GM19328 (cell line): ENCODE results near the gene LMAN1L.

ENCODE experiments used
- ATAC-seq: cut with Tn5 transposase; IDR thresholded peaks from one replicate; pipeline ENCODE4 v1.9.1; 2021; ENCODE audit warnings: mild to moderate bottlenecking, moderate library complexity; ENCODE audit not compliant: unreplicated experiment

LMAN1L gene

DNA sequence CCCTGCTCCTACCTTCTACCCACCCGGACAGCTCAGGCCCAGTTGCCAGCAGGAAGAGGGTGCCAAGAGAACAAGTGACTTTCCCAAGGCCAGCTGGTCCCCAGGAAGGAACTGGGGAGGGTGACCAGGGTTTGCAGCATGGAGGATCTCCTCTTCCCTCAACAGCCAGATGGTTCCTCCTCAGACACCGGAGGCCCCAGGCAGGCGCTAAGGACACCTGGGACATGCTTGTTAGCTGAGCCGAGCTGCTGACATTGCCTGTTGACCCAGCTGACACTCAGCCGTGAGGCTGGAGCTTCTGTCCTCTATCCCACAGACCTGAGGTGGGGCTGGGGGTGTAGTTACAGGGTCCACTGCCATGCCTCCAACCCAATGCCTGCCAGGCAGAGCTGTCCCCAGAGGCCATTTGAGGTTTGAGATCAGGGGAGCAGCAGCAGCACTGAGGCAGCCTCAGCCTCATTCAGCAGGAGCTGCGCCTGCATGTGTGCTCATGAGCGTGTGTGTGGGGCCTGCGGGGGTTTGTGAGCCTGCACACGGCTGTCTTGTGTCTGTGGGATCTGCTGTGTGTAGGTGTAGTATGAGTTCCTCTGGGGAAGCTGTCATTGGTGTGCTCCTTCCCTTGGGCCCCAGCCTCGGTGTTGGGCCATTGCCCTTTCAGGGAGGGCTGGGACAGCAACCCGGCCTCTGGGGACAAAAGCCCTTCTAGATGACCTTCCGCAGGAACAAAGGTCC lies 20.9 kb downstream of the LMAN1L start:
- ATAC-seq = no peak

- no peak for ATAC-seq
Measured at GRCh38 chr15:74835312-74835823, 22.7 kb downstream of the LMAN1L start.

DNA sequence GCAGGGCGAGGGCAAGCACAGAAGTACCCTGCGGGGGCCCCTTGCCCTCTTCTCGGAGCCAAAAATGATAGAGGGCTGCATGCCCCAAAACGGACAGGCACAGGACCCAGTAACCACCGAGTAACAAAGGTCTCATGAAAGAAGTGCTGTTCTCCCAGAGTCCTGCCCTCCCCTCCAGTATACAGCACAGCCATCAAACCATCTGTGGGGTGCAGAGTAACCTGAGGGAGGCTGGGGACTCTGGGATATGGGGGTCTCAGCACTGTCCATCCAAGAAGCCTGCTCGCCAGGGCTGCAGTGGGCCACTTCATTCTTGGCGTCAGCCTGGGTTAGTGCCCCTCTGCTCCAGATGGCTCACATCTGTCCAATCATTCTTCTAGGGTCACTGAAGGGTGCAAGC lies 24.2 kb downstream of the LMAN1L start:
- ATAC-seq = no peak

- no peak for ATAC-seq
Measured at GRCh38 chr15:74837482-74838136, 25.0 kb downstream of the LMAN1L start.

DNA sequence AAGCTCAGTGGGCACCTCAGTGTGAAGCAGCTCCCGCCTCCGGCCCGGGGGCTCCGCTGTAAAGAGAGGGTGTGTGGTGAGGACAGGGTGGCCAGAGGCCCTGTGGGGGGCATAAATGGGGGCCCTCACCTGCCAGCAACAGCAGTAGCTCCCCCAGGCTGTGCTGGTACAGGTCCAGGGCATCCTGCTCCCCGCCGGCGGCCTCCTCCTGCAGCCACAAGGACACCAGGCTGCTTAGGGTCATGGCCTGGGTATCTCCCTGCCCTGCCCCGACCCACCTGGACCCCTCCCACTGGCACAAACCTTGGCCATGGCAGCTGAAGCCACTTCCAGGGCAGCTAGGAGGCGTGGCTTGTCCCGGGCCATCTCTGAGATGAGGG lies 25.5 kb downstream of the LMAN1L start:
- ATAC-seq = no peak

GRCh38 chr15:74838746-74839525 lies 26.3 kb downstream of the LMAN1L start:
- ATAC-seq = no peak

DNA sequence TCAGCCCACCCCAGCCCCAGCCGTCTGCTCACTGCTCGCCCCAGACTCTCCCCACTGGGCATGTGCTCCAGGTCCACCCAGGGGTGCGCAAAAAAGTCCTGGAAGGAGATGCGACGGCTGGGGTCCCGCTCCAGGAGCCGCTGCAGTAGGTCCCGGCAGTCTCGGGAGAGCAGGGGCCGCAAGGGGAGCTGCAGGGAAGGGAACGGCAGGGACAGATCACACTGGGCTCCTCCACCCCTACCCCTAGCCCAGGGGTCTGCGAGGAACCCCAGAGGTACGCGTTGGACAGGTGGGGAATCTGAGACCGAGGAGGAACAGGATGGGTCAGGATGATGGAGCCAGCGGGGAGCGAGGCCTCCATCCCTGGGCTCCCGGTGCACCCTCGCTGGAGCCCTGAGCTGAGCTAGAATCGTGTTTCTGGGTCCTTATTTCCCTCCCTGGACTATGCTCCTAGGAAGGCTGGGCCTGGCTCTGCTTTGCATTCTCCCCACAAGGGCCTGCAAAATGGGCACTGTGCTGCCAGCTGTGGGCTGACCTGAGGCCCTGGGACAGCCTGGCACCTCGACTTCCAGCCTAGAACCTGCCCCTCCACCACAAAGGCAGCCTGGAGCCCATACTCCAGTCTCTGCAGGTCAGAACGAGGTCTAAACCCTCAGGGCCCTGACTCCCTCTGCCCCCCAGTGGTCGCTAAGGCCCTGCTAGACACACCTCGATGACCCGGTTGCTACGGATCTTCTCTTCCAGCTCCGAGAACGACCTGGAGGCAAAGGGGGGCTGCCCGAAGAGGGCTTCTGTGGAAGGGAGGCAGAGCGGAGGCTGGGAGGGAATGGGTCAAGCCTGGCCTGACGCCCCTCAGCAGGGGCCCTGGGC lies 27.1 kb downstream of the LMAN1L start:
- ATAC-seq = no peak

GRCh38 chr15:74840851-74841775 lies 28.5 kb downstream of the LMAN1L start:
- no peak for ATAC-seq

- ATAC-seq = no peak
Measured at GRCh38 chr15:74841891-74842373, 29.3 kb downstream of the LMAN1L start.

DNA sequence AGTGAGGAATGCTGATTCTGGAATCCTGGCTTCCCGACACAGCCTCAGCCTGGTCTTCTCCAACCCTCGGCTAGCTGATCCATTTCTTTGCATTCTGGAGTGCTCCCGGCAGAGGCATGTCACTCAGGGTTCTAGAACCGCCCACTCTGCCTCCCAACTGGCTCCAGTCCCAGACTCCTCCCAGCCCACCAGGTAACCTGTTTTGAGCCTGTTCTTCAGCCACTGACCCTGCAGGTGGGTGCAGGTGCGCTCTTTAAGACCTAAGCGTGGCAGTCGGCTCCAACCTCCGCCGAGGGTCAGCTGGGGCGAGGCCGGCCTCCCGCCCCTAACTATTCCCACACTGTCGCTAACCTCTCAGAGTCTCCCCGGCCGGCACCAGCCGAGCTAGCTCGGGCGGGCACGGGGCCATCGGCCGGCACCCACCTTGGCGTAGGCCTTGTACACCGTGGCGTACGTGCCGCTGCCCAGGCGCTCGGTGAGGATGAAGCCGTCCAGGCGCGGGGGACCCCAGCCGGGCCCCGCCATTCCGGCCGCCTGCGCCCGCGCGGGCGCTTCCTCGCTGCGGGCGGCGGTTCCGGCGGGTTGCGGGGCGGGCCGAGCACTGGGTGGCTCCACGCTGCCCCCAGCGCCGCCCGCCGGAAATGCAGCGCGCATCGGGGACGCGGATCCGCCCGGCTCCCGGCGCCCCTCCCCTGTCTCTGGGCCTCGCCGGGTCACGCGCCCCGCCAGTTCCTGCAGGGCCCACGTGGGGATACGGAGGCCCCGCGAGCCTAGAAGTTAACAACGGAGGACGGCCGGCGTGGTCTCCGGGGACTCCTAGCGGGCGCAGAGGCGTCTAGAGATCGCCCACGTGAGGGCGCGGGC lies 30.2 kb downstream of the LMAN1L start, which contains the start of gene ULK3:
TSS of gene ULK3 (minus strand) at position 576 of the 864 bp plus-strand sequence. CDS start at position 525, 51 bp downstream.
- peak; percentile 82 for ATAC-seq

GRCh38 chr15:74843445-74843828 lies 30.8 kb downstream of the LMAN1L start:
- no peak for ATAC-seq

GRCh38 chr15:74843891-74844299 lies 31.3 kb downstream of the LMAN1L start:
- ATAC-seq = no peak

DNA sequence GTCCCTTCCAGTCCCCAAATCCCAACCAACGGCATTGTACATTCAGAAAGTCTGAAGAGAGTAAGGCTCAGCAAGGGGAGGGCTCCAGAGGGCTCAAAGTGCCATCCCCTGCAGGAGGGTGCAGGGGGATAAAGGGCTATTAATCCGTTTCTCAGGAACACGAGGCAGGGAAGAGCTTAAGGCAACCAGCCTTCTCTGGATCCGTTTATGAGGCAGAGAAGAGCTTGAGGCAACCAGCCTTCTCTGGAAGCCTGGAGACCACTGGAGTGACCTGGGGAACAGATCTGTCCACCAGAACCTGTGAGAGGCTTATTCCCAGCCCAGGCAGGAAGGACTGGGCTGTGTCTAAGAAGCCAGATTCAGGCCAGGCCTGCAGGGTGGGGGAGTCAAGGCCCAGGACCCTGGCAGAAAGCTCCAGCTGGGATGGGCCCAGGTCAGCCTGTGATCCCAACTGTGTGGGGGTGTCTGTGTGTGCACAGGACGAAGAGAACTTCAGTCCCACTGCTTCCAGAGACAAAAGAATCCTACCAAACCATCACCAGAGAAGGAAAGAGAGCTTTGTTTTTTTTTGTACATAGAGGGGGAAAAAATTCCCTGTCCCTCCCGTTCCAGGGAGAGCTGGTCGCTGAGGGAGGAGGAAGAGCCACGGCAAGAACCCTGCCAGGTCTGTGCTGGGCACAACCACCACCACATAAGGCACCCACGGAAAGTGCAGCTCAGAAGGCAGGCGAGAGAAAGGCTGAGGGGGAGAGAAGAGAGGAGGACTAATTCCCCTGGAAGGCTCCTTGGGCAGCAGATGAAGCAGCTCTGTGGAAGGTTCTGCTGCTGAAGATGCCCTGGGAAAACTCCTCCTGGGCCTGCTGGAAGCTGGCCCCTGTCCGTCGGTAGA lies 31.9 kb downstream of the LMAN1L start:
- no peak for ATAC-seq

- no peak for ATAC-seq
Measured at GRCh38 chr15:74845208-74845568, 32.6 kb downstream of the LMAN1L start.

DNA sequence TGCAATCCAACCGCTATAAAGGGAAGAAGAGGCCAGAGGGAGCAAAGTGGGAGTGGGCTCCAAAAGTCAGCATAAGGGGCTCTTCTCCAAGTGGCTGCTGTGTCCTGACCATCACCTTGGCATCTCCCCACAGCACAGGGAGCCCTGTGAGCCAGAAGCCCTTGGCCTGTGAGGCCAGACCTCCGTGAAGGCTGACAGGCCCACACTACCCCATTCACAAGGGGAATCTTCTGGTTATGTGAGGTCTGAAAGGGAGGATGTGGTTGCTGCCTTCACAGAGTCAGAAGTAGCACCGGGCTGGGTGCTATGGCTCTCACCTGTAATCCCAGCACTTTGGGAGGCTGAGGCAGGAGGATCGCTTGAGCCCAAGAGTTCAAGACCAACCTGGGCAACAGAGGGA lies 32.9 kb downstream of the LMAN1L start:
- ATAC-seq = no peak

DNA sequence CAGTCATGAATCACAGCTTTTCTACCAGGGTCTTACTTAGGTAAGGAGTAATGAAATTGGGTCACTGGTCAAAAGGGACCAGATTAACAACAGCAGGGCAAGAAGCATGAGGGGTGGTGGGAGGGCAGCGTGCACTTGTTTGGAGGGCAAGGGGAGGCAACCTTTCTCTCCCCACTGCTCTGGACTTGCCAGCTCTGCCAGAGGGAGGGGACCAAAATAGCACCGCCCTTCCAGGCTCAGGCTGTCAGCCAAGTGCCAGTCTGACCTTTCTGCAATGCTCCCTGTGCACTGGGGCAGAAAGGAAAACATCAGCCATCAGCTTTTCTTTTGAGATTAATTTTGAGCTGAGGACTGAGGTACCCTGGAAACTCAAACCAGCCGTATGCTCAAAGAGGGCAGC lies 34.8 kb downstream of the LMAN1L start:
- ATAC-seq = no peak

- no peak for ATAC-seq
Measured at GRCh38 chr15:74850393-74850792, 37.8 kb downstream of the LMAN1L start.

DNA sequence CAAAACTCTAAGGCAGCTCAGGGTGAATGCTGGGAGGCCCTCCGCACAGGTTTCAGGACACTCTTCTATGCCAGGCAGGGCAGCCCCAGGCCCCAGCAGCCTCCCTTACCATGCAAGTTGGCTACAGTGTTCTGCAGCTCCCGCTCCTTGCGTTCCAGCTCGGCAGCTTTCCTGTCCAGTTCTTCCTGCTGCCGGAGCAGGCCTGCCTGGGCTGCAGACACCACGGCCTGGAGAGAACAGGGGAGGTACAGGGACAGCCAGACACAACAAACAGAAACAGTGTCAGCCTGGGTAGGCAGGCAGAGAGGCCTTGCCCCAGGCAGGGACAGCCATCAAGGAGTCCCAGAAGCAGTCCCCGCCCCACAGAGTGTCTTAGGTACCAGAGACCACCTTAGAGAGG lies 39.3 kb downstream of the LMAN1L start:
- ATAC-seq = no peak
